ENCODE data around the gene GATAD2B. TPM values are rescaled to one million over a fixed set of nuclear protein-coding genes. Genes with fewer than 3 reads are reported as not detected.

The GATAD2B gene
- total RNA-seq (10 to 100 TPM; 44.2 to 68.1 (median 60.4) TPM), polyA plus RNA-seq (1 to 10 TPM; 3.7 to 7.1 (median 3.9) TPM)
- long read RNA-seq, donor 1 = 0 reads
- long read RNA-seq, donor 2, full-length matches to known transcripts = 3 of 3 reads
- long read RNA-seq, donor 2, partial matches to known transcripts = 0 of 3 reads
- long read RNA-seq, donor 2, other reads (novel, unspliced or antisense) = 0 of 3 reads

DNA sequence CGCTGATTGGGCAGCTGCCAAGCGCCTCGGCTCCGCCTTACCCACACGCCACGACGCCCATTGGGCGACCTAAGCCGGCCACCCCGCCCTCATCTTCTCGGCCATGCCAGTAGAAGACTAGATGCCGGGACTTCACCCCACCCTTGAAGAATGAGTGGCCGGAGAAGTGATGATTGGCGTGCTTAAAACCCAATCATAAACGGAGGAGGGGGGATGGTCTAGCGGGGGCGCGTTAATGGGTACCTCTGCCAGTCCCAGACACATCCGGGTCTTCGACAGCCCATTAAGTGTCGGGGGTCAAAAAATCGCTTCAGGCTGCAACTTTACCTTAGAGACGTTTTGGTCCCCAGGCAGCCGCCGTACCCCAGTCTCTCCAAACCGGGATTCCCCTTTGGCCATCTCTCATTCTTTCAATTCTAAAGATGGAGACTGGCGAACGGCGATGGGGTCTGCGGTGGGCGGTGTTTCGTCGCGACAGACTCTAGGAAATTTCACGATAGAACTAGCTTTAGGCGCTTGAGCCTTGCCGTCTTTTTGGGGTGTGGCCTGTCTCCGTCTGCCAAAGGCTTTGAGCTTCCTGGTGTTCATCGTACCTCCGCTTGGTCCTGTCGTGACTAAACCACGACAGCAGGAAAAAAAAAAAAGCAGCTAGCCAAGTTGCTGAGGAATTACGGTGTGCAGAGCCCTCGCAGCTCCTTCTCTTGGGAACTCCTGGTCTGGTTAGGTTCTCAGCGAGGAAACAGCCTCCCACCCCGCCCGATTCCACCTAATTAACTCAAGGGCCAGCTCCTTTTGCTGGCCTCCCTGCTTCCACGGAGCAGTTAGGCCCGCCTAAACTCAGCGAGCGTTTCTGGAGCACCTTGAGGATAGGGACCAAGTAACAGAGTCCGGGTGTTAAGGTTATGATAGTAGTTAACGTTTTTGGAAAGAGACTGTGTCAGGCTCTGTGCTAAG, at the start of gene GATAD2B:
GATAD2B (minus strand) TSS at position 1 of the 954 bp plus-strand sequence. CDS start 94,625 bp downstream, outside the sequence.
- Histone ChIP-seq H3K4me1 (peaks cover 36 to 58% (median 51%) of the 10 kb centered on the region in 6 donors), H3K27ac (peak within 1 kb of the TSS; percentile 88 to 97 (median 94)), H3K4me3 (peak within 1 kb of the TSS; percentile 67 to 97 (median 84)), H3K9me3 (no peaks in the 10 kb centered on the region), H3K36me3 (peaks cover 0 to 11% (median 2%) of the 10 kb centered on the region in 6 donors), H3K27me3 (replicated peaks in 1 of 7) (no peaks in the 10 kb centered on the region)
- DNase-seq = peak; percentile 99
- WGBS, 5 donors = 0 to 1% (median 0%) methylated on average over 48 to 53 of the region's 53 CpGs
- intact Hi-C loops (cut with DNase I; ENCODE audit: low total_unique reads) = no loop called here
- TF ChIP-seq, protein P1, sequence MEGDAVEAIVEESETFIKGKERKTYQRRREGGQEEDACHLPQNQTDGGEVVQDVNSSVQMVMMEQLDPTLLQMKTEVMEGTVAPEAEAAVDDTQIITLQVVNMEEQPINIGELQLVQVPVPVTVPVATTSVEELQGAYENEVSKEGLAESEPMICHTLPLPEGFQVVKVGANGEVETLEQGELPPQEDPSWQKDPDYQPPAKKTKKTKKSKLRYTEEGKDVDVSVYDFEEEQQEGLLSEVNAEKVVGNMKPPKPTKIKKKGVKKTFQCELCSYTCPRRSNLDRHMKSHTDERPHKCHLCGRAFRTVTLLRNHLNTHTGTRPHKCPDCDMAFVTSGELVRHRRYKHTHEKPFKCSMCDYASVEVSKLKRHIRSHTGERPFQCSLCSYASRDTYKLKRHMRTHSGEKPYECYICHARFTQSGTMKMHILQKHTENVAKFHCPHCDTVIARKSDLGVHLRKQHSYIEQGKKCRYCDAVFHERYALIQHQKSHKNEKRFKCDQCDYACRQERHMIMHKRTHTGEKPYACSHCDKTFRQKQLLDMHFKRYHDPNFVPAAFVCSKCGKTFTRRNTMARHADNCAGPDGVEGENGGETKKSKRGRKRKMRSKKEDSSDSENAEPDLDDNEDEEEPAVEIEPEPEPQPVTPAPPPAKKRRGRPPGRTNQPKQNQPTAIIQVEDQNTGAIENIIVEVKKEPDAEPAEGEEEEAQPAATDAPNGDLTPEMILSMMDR (IDR thresholded peaks at IDR 0.05 in 8 of 11, conservative IDR thresholded peaks at IDR 0.05 in 3 of 11) = peak in 2 of 11 experiments; percentile 3 to 17
- TF ChIP-seq POLR2AphosphoS5 (IDR thresholded peaks at IDR 0.05) (peak in 2 of 3 donors; percentile 72 to 83), POLR2A (IDR thresholded peaks at IDR 0.05) (no peak)

DNA sequence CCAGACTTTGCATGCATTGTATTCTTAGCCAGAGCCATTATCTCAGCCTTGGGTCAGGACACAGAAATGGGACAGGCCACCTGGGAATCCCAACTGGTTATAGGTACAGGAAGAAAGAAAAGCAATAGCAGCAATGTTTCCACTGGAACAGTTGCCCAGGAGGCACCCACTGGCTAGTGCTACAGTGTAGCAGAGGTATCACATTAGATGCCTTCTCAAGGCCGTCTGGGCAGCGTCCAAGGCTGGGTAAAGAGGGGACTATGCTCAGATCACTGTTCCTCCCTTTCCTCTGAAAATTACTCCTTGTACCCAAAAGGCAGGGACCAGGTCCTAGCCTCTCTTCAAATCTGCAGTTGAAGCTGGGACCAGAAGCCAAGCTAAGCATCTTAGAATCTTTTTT, 47.6 kb upstream of the GATAD2B start:
- Histone ChIP-seq H3K4me1 (peaks cover 23 to 71% (median 40%) of the 10 kb centered on the region in 6 donors), H3K36me3 (peaks cover 0 to 32% (median 25%) of the 10 kb centered on the region in 6 donors), H3K9me3 (no peaks in the 10 kb centered on the region), H3K4me3 (no peak overlapping the region), H3K27me3 (replicated peaks in 1 of 7) (no peaks in the 10 kb centered on the region), H3K27ac (no peak overlapping the region)
- DNase-seq = peak; percentile 54
- WGBS, 5 donors = 58 to 87% (median 82%) methylated on average over 2 of the region's 2 CpGs
- intact Hi-C loops (cut with DNase I; ENCODE audit: low total_unique reads) = no loop called here
- TF ChIP-seq POLR2AphosphoS5 (IDR thresholded peaks at IDR 0.05) = no peak
- TF ChIP-seq POLR2A (IDR thresholded peaks at IDR 0.05) = no peak
- TF ChIP-seq, protein P1 (IDR thresholded peaks at IDR 0.05 in 8 of 11, conservative IDR thresholded peaks at IDR 0.05 in 3 of 11) = no peak

DNA sequence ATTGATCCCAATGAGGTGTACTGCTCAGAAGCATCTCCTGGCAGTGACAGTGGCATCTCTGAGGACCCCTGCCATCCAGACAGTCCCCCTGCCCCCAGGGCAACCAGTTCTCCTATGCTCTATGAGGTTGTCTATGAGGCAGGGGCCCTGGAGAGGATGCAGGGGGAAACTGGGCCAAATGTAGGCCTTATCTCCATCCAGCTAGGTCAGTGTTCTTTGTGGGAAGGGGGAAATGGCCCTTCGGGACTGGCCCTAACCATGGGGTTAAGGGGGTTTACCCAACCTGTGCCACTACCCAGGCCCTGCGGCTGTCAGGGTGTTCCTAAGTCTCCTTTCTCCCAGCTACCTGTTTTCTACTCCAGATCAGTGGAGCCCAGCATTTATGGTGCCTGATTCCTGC, 46.2 kb upstream of the GATAD2B start:
- H3K36me3 ChIP-seq = peaks cover 0 to 19% (median 12%) of the 10 kb centered on the region in 6 donors
- H3K27me3 ChIP-seq (replicated peaks in 1 of 7) = no peaks in the 10 kb centered on the region
- TF ChIP-seq POLR2A (IDR thresholded peaks at IDR 0.05) = no peak
- H3K4me1 ChIP-seq = peaks cover 31 to 71% (median 49%) of the 10 kb centered on the region in 6 donors
- H3K4me3 ChIP-seq = peak overlapping the region in 2 of 8 donors; percentile 65 to 83
- 61 to 90% (median 83%) methylated on average over 1 to 2 of the region's 2 CpGs for WGBS, 5 donors
- no peaks in the 10 kb centered on the region for H3K9me3 ChIP-seq
- peak overlapping the region in 5 of 8 donors; percentile 9 to 98 (median 96) for H3K27ac ChIP-seq
- intact Hi-C loops (cut with DNase I; ENCODE audit: low total_unique reads) = no loop called here
- DNase-seq = peak; percentile 52

DNA sequence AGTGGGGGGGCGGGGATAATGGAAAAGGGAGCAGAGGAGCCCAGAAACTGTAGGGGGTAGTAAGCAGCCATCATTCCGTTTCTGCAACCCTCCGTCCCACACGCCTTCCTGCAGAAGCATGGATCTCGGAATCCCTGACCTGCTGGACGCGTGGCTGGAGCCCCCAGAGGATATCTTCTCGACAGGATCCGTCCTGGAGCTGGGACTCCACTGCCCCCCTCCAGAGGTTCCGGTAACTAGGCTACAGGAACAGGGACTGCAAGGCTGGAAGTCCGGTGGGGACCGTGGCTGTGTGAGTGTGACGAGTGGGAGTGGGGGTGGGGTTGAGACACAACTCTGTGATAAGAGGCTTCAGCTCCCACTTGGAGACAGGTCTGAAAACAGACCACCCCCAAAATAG, 45.6 kb upstream of the GATAD2B start:
- Histone ChIP-seq H3K27ac (peak overlapping the region in 6 of 8 donors; percentile 9 to 98 (median 96)), H3K4me3 (peak overlapping the region in 6 of 8 donors; percentile 62 to 83 (median 69)), H3K36me3 (peaks cover 0 to 13% (median 6%) of the 10 kb centered on the region in 6 donors), H3K9me3 (no peaks in the 10 kb centered on the region), H3K27me3 (replicated peaks in 1 of 7) (no peaks in the 10 kb centered on the region), H3K4me1 (peaks cover 31 to 71% (median 51%) of the 10 kb centered on the region in 6 donors)
- DNase-seq = peak; percentile 79
- 18 to 28% (median 19%) methylated on average over 13 of the region's 13 CpGs for WGBS, 5 donors
- TF ChIP-seq POLR2AphosphoS5 (IDR thresholded peaks at IDR 0.05) = no peak
- no peak for TF ChIP-seq POLR2A (IDR thresholded peaks at IDR 0.05)
- TF ChIP-seq, protein P1 (IDR thresholded peaks at IDR 0.05 in 8 of 11, conservative IDR thresholded peaks at IDR 0.05 in 3 of 11) = no peak
- intact Hi-C loops (cut with DNase I; ENCODE audit: low total_unique reads) = no loop called here
